Measurements from ENCODE around the gene GPR55.

Gene GPR55

GRCh38 chr2:230934231-230935129 is 9.4 kb upstream of the GPR55 start:
- DNase-seq (ENCODE audit: low read depth), result no peak

- no peak for DNase-seq (ENCODE audit: low read depth)
Measured at GRCh38 chr2:230933521-230934180, 8.6 kb upstream of the GPR55 start.

- no peak for DNase-seq (ENCODE audit: low read depth)
Measured at GRCh38 chr2:230932556-230933511, 7.8 kb upstream of the GPR55 start.

GRCh38 chr2:230931556-230932231 is 6.7 kb upstream of the GPR55 start:
- DNase-seq (ENCODE audit: low read depth), result no peak

- DNase-seq (ENCODE audit: low read depth), result no peak
Measured at GRCh38 chr2:230930928-230931555, 6.0 kb upstream of the GPR55 start.

- DNase-seq (ENCODE audit: low read depth), result no peak
Measured at GRCh38 chr2:230930149-230930780, 5.2 kb upstream of the GPR55 start.

GRCh38 chr2:230929381-230930148 is 4.5 kb upstream of the GPR55 start:
- no peak for DNase-seq (ENCODE audit: low read depth)

GRCh38 chr2:230928701-230929380 is 3.8 kb upstream of the GPR55 start:
- DNase-seq (ENCODE audit: low read depth), result no peak

- no peak for DNase-seq (ENCODE audit: low read depth)
Measured at GRCh38 chr2:230927711-230928341, 2.8 kb upstream of the GPR55 start.

GRCh38 chr2:230925879-230926765 is 1.1 kb upstream of the GPR55 start:
- no peak for DNase-seq (ENCODE audit: low read depth)

GRCh38 chr2:230925443-230925878 is 419 bp upstream of the GPR55 start:
- DNase-seq (ENCODE audit: low read depth), result no peak

- DNase-seq (ENCODE audit: low read depth), result no peak
Measured at GRCh38 chr2:230924092-230924469, 961 bp downstream of the GPR55 start.

- no peak for DNase-seq (ENCODE audit: low read depth)
Measured at GRCh38 chr2:230922951-230923717, 1.9 kb downstream of the GPR55 start.

GRCh38 chr2:230921806-230922595 is 3.0 kb downstream of the GPR55 start:
- no peak for DNase-seq (ENCODE audit: low read depth)

GRCh38 chr2:230920167-230920566 is 4.9 kb downstream of the GPR55 start:
- DNase-seq (ENCODE audit: low read depth), result no peak

- DNase-seq (ENCODE audit: low read depth), result no peak
Measured at GRCh38 chr2:230919681-230920080, 5.4 kb downstream of the GPR55 start.
